Parathyroid adenoma (tissue), 2 donors: Measurements from ENCODE around the gene PID1.

ENCODE experiments used
- H2AFZ ChIP-seq: fragments of 300-600 bp; sonication (generic); one replicate; pipeline ENCODE4 v1.7.0; 2017; ENCODE audit warnings: antibody characterized with exemption, mild to moderate bottlenecking
- H3K27ac ChIP-seq: fragments of 300-600 bp; sonication (generic); one replicate; pipeline ENCODE4 v1.7.0; 2017
- H3K27me3 ChIP-seq: fragments of 300-600 bp; sonication (generic); one replicate; pipeline ENCODE4 v1.7.0; 2017; ENCODE audit warnings: low read length; ENCODE audit not compliant: control insufficient read depth, insufficient read depth
- H3K36me3 ChIP-seq: fragments of 300-600 bp; sonication (generic); one replicate; pipeline ENCODE4 v1.7.0; 2017; ENCODE audit warnings: low read length; ENCODE audit not compliant: control insufficient read depth, insufficient read depth
- H3K4me1 ChIP-seq: fragments of 300-600 bp; sonication (generic); one replicate; pipeline ENCODE4 v1.7.0; 2017; ENCODE audit warnings: control low read depth
- H3K4me2 ChIP-seq: fragments of 300-600 bp; sonication (generic); one replicate; pipeline ENCODE4 v1.7.0; 2017; ENCODE audit warnings: low read length
- H3K4me3 ChIP-seq: fragments of 300-600 bp; sonication (generic); one replicate; pipeline ENCODE4 v1.7.0; 2017; ENCODE audit warnings: low read depth, low read length
- H3K79me2 ChIP-seq: fragments of 300-600 bp; sonication (generic); one replicate; pipeline ENCODE4 v1.7.0; 2017; ENCODE audit warnings: control low read depth
- H3K9ac ChIP-seq: fragments of 300-600 bp; sonication (generic); one replicate; pipeline ENCODE4 v1.7.0; 2017; ENCODE audit warnings: mild to moderate bottlenecking
- H3K9me3 ChIP-seq: fragments of 300-600 bp; sonication (generic); one replicate; pipeline ENCODE4 v1.7.0; 2017; ENCODE audit warnings: low read length; ENCODE audit not compliant: control insufficient read depth
- TF ChIP-seq, protein P1 (sequence below): fragments of 300-600 bp; sonication (generic); IDR thresholded peaks from one replicate; pipeline ENCODE4 v1.7.0; 2017; ENCODE audit warnings: antibody characterized with exemption, mild to moderate bottlenecking
- donor health status: primary hyperparathyroidism.

The PID1 gene

DNA sequence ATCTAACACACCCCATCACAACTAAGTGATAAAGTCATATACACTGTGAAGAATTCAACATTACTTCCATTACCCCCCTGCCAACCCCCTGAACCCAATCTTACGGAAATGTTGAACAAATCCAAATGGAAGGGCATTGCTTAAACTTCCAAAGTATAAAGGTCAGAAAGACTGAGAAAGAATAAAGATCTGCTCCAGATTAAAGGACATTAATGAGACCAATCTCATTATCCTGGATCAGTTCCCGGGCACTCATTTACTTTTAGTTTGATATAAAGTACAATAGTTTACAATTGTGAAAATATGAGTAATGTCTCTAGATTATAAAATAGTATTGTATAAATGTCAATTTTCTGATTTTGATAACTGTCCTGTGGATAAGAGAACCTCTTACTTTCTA, 229.4 kb downstream of the PID1 start:
- Histone ChIP-seq H3K27ac (no peak overlapping the region), H3K4me2 (no peak overlapping the region), H3K9ac (no peak overlapping the region), H3K36me3 (no peaks in the 10 kb centered on the region), H3K4me1 (no peaks in the 10 kb centered on the region), H2AFZ (no peak overlapping the region), H3K27me3 (no peaks in the 10 kb centered on the region), H3K9me3 (no peaks in the 10 kb centered on the region), H3K4me3 (no peak overlapping the region), H3K79me2 (no peaks in the 10 kb centered on the region)
- TF ChIP-seq, protein P1, sequence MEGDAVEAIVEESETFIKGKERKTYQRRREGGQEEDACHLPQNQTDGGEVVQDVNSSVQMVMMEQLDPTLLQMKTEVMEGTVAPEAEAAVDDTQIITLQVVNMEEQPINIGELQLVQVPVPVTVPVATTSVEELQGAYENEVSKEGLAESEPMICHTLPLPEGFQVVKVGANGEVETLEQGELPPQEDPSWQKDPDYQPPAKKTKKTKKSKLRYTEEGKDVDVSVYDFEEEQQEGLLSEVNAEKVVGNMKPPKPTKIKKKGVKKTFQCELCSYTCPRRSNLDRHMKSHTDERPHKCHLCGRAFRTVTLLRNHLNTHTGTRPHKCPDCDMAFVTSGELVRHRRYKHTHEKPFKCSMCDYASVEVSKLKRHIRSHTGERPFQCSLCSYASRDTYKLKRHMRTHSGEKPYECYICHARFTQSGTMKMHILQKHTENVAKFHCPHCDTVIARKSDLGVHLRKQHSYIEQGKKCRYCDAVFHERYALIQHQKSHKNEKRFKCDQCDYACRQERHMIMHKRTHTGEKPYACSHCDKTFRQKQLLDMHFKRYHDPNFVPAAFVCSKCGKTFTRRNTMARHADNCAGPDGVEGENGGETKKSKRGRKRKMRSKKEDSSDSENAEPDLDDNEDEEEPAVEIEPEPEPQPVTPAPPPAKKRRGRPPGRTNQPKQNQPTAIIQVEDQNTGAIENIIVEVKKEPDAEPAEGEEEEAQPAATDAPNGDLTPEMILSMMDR, result no peak

DNA sequence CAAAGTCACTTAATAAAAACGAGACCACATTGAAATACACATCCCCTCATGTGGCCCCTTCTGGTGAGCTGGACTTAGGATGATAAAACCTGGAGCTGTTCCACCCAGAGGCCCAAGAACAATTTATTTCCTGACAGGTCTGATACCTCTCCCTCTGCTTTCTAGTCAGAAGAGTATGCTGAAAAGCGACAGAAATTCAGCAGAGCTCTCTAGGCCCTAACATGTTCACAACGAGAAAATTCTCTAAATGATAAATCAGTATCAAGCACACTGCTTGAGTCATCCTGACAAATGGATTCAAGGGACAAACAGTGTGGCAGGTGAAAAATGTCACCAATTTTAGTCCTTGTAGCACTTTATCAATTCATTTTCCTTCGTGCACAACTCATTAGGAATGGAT, 233.5 kb downstream of the PID1 start:
- no peak overlapping the region for H3K27ac ChIP-seq
- H3K4me2 ChIP-seq, result no peak overlapping the region
- H3K27me3 ChIP-seq, result no peaks in the 10 kb centered on the region
- TF ChIP-seq, protein P1, result no peak
- no peaks in the 10 kb centered on the region for H3K4me1 ChIP-seq
- no peak overlapping the region for H3K4me3 ChIP-seq
- no peak overlapping the region for H3K9ac ChIP-seq
- H3K9me3 ChIP-seq, result no peaks in the 10 kb centered on the region
- H3K79me2 ChIP-seq, result no peaks in the 10 kb centered on the region
- no peaks in the 10 kb centered on the region for H3K36me3 ChIP-seq
- no peak overlapping the region for H2AFZ ChIP-seq

DNA sequence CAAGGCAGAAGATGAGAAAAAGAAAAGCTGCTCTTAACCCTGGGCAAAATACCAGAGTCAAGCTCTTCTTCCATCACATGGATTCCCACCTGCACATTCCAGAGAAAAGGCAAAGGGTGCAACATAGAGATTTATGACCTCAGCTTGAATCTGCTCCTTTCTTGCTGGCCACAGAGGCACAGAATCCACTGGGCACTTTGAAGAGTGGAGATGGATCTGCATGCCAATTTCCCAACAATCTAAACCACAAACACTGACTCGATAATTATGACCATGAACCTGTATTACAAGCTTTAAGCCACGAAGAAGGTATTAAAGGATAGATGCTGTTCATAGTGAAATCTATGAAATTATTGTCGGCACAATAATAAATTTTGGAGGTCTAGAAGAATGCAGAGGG, 237.3 kb downstream of the PID1 start:
- Histone ChIP-seq H3K4me1 (no peaks in the 10 kb centered on the region), H3K9ac (no peak overlapping the region)

DNA sequence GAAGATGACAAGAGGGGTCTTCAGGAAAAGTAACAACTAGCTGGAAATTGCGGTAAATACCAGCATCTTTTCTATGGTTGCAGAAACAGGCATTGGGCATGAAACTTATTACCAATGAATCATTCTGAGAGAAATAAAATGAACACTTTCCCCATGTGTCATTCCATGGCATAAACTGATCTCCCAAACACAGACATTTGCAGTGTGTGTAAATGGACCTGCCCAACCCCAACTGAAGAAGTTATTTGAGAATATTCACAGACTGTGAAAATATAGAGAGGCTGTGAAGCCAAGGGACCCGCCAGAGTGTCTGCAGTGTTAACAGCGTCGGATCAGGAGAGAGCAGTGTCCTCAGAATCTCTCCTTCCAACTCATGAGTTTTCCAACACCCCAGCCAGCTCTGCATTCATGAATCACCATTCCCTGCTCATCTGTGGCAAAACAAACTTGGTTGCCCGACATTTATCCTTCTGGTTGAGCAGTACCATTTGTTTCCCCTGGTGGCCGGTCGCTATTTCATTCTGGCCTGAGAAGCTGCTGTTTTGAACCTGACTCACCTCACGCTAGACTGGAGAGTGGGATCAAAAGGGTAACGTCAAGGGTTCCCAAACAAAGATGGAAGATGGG, 238.4 kb downstream of the PID1 start:
- Histone ChIP-seq H3K27me3 (no peaks in the 10 kb centered on the region), H3K79me2 (no peaks in the 10 kb centered on the region), H3K27ac (no peak overlapping the region), H3K4me1 (no peaks in the 10 kb centered on the region), H3K36me3 (no peaks in the 10 kb centered on the region), H2AFZ (no peak overlapping the region), H3K9ac (no peak overlapping the region), H3K4me2 (no peak overlapping the region), H3K4me3 (no peak overlapping the region), H3K9me3 (no peaks in the 10 kb centered on the region)
- TF ChIP-seq, protein P1, result no peak

More for the DNA sequence above, 237.3 kb downstream of the PID1 start:
- H3K27ac ChIP-seq, result no peak overlapping the region
- H3K36me3 ChIP-seq, result no peaks in the 10 kb centered on the region
- no peak overlapping the region for H2AFZ ChIP-seq
- no peaks in the 10 kb centered on the region for H3K79me2 ChIP-seq
- H3K9me3 ChIP-seq, result no peaks in the 10 kb centered on the region
- no peaks in the 10 kb centered on the region for H3K27me3 ChIP-seq
- no peak overlapping the region for H3K4me3 ChIP-seq
- TF ChIP-seq, protein P1, result no peak
- no peak overlapping the region for H3K4me2 ChIP-seq

DNA sequence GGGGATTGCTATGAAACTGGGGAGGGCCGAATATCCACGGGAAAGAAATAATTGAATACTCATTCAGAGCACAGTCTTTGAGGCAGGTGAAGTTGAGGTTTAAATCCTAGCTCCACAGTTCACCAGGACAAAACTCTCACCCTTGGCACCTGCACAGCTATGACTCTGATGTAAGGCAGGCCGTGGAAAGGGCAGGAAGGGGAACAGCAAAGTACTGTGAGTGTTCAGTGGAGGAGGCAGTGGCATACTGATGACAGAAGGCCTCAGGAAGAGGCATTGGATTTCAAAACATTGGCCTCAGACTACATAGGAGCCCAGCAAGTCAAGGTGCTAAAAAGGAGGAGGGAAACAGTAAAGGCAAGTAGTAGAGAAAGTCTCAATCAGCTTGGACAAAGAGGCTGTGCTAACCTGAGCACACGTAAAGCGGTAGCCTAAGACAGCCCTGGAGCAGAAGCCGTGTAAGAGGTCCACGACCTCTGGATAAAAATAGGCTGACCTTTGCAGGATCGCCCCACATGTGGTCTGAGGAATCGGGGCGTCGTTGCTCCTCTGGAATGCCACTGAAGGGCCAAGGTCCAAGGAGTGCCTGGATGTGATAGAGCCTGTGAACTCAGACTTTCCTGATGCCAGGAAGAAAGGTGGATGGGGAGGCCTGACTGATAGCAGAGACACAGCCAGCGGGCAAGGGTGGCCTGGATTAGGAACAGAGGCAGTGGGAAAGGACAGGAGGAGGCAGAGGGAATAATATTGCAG, 243.6 kb downstream of the PID1 start:
- H3K4me2 ChIP-seq, result no peak overlapping the region
- no peaks in the 10 kb centered on the region for H3K27me3 ChIP-seq
- no peaks in the 10 kb centered on the region for H3K36me3 ChIP-seq
- H3K9me3 ChIP-seq, result no peaks in the 10 kb centered on the region
- H3K4me1 ChIP-seq, result no peaks in the 10 kb centered on the region
- no peaks in the 10 kb centered on the region for H3K79me2 ChIP-seq
- TF ChIP-seq, protein P1, result no peak
- H3K4me3 ChIP-seq, result no peak overlapping the region
- no peak overlapping the region for H3K27ac ChIP-seq
- H3K9ac ChIP-seq, result no peak overlapping the region
- no peak overlapping the region for H2AFZ ChIP-seq
